ENCODE data around the gene GOSR1. TPM values are rescaled to one million over a fixed set of nuclear protein-coding genes. Genes with fewer than 3 reads are reported as not detected.
"Not testable (repeated sequence)": the region's sequence is repeated elsewhere in the genome, so short reads cannot be mapped to it uniquely, and the experiment has no call there.

Gene GOSR1
- total and polyA plus RNA-seq, 2 donors (not counting 1 experiment from before 2014, with no cell fraction given) = 19.1 to 66.6 TPM

GRCh38 chr17:30547778-30548573 is 70.8 kb downstream of the GOSR1 start:
- no peak overlapping the region for H3K4me3 ChIP-seq (ENCODE audit: control extremely low read depth in 1 of 5, extremely low read depth in 1 of 5, insufficient read depth in 1 of 5, low read depth in 2 of 5, low read length in 4 of 5)
- ChIA-PET CTCF (no interaction called here), POLR2A (no interaction called here)
- intact Hi-C loops (cut with micrococcal nuclease) = no loop called here
- Mint-ChIP-seq H3K27me3 (no peaks in the 10 kb centered on the region), H3K4me3 (no peak overlapping the region), H3K4me1 (peaks cover 49% of the 10 kb centered on the region), H3K9me3 (ENCODE audit: insufficient read depth) (no peaks in the 10 kb centered on the region), H3K27ac (no peak overlapping the region)
- DNase-seq (no peak), ATAC-seq (ENCODE audit: low read depth) (no peak)
- no peaks in the 10 kb centered on the region for H3K36me3 ChIP-seq (replicated peaks in 1 of 2; ENCODE audit: control extremely low read depth in 1 of 2, control insufficient read depth in 1 of 2, extremely low read depth in 1 of 2, insufficient read depth in 2 of 2, low read length in 1 of 2)
- peaks cover 30 to 39% of the 10 kb centered on the region in 2 donors for H3K4me1 ChIP-seq (ENCODE audit: control insufficient read depth in 2 of 2, insufficient read depth in 2 of 2, low read length in 2 of 2)
- 97% methylated on average over 15 of the region's 15 CpGs for WGBS (ENCODE audit: insufficient coverage)
- no peak for TF ChIP-seq EZH2 (IDR thresholded peaks at IDR 0.05; ENCODE audit: borderline replicate concordance, insufficient read depth, low read depth, low read length, poor library complexity, severe bottlenecking)
- no peak for TF ChIP-seq CTCF (IDR thresholded peaks at IDR 0.05)
- no peaks in the 10 kb centered on the region for H3K79me2 ChIP-seq (ENCODE audit: control insufficient read depth, insufficient read depth, low read length)
- H3K27ac ChIP-seq (ENCODE audit: low read length in 2 of 2) = no peak overlapping the region
- H2AFZ ChIP-seq (ENCODE audit: insufficient read depth, low read depth, low read length, poor library complexity, severe bottlenecking) = no peak overlapping the region
- H3K9me3 ChIP-seq (ENCODE audit: control extremely low read depth in 1 of 3, control insufficient read depth in 2 of 3, insufficient read depth in 1 of 3, low read length in 2 of 3) = no peaks in the 10 kb centered on the region
- no peak overlapping the region for H3K4me2 ChIP-seq (replicated peaks; ENCODE audit: low read depth, low read length, poor library complexity, severe bottlenecking)
- no peaks in the 10 kb centered on the region for H4K20me1 ChIP-seq (ENCODE audit: control insufficient read depth, insufficient read depth, low read length, poor library complexity, severe bottlenecking)
- no peak overlapping the region for H3K9ac ChIP-seq (ENCODE audit: low read length)
- no peaks in the 10 kb centered on the region for H3K27me3 ChIP-seq (replicated peaks in 1 of 4; ENCODE audit: control extremely low read depth in 1 of 4, control insufficient read depth in 3 of 4, insufficient read depth in 4 of 4, low read length in 3 of 4)

- H3K79me2 ChIP-seq (ENCODE audit: control insufficient read depth, insufficient read depth, low read length); H3K27ac ChIP-seq (ENCODE audit: low read length in 2 of 2); DNase-seq; H3K9ac ChIP-seq (ENCODE audit: low read length); H3K9me3 ChIP-seq (ENCODE audit: control extremely low read depth in 1 of 3, control insufficient read depth in 2 of 3, insufficient read depth in 1 of 3, low read length in 2 of 3); H3K27me3 Mint-ChIP-seq; POLR2A ChIA-PET; ATAC-seq (ENCODE audit: low read depth); H3K4me3 Mint-ChIP-seq; H4K20me1 ChIP-seq (ENCODE audit: control insufficient read depth, insufficient read depth, low read length, poor library complexity, severe bottlenecking); H2AFZ ChIP-seq (ENCODE audit: insufficient read depth, low read depth, low read length, poor library complexity, severe bottlenecking); H3K9me3 Mint-ChIP-seq (ENCODE audit: insufficient read depth); H3K27me3 ChIP-seq (replicated peaks in 1 of 4; ENCODE audit: control extremely low read depth in 1 of 4, control insufficient read depth in 3 of 4, insufficient read depth in 4 of 4, low read length in 3 of 4); intact Hi-C loops (cut with micrococcal nuclease); H3K4me2 ChIP-seq (replicated peaks; ENCODE audit: low read depth, low read length, poor library complexity, severe bottlenecking); H3K4me3 ChIP-seq (ENCODE audit: control extremely low read depth in 1 of 5, extremely low read depth in 1 of 5, insufficient read depth in 1 of 5, low read depth in 2 of 5, low read length in 4 of 5); H3K36me3 ChIP-seq (replicated peaks in 1 of 2; ENCODE audit: control extremely low read depth in 1 of 2, control insufficient read depth in 1 of 2, extremely low read depth in 1 of 2, insufficient read depth in 2 of 2, low read length in 1 of 2): not testable (repeated sequence)
- Mint-ChIP-seq H3K27ac (peak overlapping the region; percentile 20), H3K4me1 (peaks cover 51% of the 10 kb centered on the region)
- CTCF ChIA-PET = interaction anchor here (0.5 kb wide), 1 partner anchor 1477 kb away, joined by 3 read pairs; no protein-coding TSS in a partner anchor
- H3K4me1 ChIP-seq (ENCODE audit: control insufficient read depth in 2 of 2, insufficient read depth in 2 of 2, low read length in 2 of 2) = peaks cover 30 to 41% of the 10 kb centered on the region in 2 donors
- WGBS (ENCODE audit: insufficient coverage) = 100% methylated on average over 1 of the region's 4 CpGs
Measured at GRCh38 chr17:30549181-30549580, 72.0 kb downstream of the GOSR1 start.
